ENCODE results near the gene KIAA0586.
A peak's percentile ranks its signal among the peaks of the same experiment; 100 is the strongest.
"Not testable (repeated sequence)": the region's sequence is repeated elsewhere in the genome, so short reads cannot be mapped to it uniquely, and the experiment has no call there.

KIAA0586 gene

DNA sequence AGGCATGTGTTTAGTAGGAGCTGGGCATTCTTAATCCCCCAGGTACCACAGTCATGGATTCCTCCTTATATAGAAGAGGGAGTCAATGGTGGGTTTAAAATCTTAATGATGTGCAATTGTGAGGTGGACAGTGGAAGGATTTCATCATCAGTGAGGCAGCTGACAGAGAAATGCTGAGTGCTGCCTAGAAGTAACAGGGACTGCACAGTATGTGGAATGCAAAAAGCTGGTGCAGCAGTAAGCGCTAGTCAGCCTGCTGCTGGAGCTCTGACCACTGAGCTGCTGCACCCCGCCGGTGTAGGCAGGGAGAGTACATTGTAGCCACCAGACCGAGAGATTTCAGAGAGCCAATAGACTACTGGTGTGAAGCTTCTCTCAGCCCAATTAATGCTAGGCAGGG is 129.7 kb downstream of the KIAA0586 start:
- Mint-ChIP-seq H3K27ac (no peak overlapping the region), H3K36me3 (no peaks in the 10 kb centered on the region), H3K4me3 (no peak overlapping the region), H3K4me1 (no peaks in the 10 kb centered on the region), H3K9me3 (no peaks in the 10 kb centered on the region), H3K27me3 (no peaks in the 10 kb centered on the region)
- ATAC-seq: no peak

DNA sequence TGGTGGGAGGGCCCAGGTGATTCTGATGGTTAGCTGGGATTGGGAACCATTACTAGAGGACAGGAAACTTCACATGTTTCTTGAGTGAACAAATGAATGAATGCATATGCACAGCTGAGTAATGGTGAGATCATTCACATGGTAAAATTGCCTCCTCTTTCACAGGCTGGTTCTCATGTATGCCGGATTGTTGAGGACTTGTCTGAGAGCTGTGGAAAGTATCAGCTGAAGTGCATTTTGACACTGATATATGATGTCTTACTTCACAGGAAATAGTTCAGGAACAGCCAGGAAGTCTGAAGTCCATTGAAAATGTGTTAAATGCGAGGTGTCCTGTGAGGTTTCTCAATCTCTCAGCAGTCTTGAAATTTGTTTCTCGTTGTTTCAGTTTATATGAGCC is 132.7 kb downstream of the KIAA0586 start:
- Mint-ChIP-seq H3K4me1 (no peaks in the 10 kb centered on the region), H3K9me3 (no peaks in the 10 kb centered on the region), H3K36me3 (no peaks in the 10 kb centered on the region), H3K4me3 (no peak overlapping the region), H3K27me3 (no peaks in the 10 kb centered on the region), H3K27ac (no peak overlapping the region)
- ATAC-seq: no peak

DNA sequence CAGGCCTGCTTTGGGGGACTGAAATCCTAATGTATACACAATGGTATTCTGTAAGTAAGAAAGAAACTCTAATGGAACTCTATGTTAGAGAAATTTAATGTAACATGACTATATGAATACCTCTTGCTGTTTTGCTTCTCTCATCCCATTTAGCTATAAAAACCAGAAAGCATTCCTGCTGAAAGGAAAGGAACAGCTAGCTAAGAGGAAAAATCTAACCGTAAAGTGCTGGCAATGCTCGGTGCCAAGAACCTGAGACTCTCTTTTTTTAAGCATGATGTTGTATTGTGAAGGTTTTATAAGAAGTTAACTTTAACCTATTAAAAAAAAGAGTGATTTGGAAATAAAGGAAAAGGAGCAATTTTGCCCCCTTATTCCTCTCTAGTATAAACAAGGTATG is 134.6 kb downstream of the KIAA0586 start:
- ATAC-seq: no peak
- H3K36me3 Mint-ChIP-seq: no peaks in the 10 kb centered on the region
- H3K27me3 Mint-ChIP-seq: no peaks in the 10 kb centered on the region
- no peak overlapping the region for H3K4me3 Mint-ChIP-seq
- H3K9me3 Mint-ChIP-seq: no peaks in the 10 kb centered on the region
- H3K27ac Mint-ChIP-seq: no peak overlapping the region
- H3K4me1 Mint-ChIP-seq: no peaks in the 10 kb centered on the region

DNA sequence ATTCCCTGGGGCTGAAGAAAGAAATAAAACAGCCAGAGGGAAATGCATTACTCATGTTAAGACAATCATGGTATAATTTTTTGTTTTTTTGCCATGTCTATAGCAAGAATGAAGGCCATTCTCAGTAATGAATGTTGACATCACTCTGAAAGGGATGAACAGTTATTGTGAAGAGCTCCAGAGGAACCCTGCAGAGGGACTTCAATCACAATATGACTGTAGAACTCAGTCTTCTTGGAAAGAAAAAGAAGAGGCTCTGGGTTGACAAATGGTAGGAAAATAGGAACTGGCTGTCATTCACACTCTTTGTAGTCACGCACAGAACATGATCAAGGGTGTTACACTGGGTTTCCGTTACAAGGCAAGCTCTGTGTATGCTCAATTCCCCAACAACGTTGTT is 136.5 kb downstream of the KIAA0586 start:
- no peaks in the 10 kb centered on the region for H3K9me3 Mint-ChIP-seq
- ATAC-seq: no peak
- no peak overlapping the region for H3K4me3 Mint-ChIP-seq
- H3K36me3 Mint-ChIP-seq: no peaks in the 10 kb centered on the region
- no peak overlapping the region for H3K27ac Mint-ChIP-seq
- no peaks in the 10 kb centered on the region for H3K27me3 Mint-ChIP-seq
- no peaks in the 10 kb centered on the region for H3K4me1 Mint-ChIP-seq

DNA sequence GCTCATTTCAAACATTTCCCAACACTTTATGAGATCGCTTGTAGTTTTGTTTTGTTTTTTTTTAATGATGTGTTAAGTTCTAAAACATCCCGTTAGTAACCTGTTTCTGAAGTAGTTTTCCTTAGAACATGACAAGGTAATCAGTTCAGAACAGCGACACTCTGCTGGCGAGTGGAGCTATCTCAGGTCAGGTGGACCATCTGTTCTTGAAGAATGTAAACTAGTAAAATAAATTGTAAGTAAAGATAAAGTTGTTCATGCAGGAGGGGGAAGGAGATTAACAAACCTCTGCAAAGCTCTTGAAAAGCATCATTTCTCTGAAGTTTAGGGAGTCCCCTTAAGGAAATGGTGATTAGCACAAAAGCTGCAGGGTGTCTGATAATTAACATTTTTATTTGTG is 138.3 kb downstream of the KIAA0586 start:
- no peaks in the 10 kb centered on the region for H3K9me3 Mint-ChIP-seq
- no peak overlapping the region for H3K4me3 Mint-ChIP-seq
- H3K27ac Mint-ChIP-seq: no peak overlapping the region

DNA sequence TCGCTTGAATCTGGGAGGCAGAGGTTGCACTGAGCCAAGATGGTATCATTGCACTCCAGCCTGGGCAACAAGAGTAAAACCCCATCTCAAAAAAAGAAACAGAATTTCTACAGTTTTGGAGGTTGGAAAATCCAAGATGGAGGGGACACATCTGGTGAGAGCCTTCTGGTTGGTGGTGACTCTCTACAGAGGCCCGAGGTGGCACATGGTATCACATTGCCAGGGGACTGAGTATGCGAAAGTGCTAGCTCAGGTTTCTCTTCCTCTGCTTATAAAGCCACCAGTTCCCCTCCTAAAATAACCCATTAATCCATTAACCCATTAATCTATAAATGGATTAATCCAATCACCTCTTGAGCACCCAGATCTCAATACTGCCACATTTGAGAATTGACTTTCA is 139.5 kb downstream of the KIAA0586 start:
- Mint-ChIP-seq H3K36me3 (no peaks in the 10 kb centered on the region), H3K4me3 (no peak overlapping the region), H3K9me3 (no peaks in the 10 kb centered on the region), H3K4me1 (no peaks in the 10 kb centered on the region), H3K27ac (no peak overlapping the region), H3K27me3 (no peaks in the 10 kb centered on the region)
- peak; percentile 44 for ATAC-seq

More for the DNA sequence above, 138.3 kb downstream of the KIAA0586 start:
- H3K4me1 Mint-ChIP-seq: no peaks in the 10 kb centered on the region
- H3K27me3 Mint-ChIP-seq: no peaks in the 10 kb centered on the region
- no peaks in the 10 kb centered on the region for H3K36me3 Mint-ChIP-seq
- no peak for ATAC-seq

DNA sequence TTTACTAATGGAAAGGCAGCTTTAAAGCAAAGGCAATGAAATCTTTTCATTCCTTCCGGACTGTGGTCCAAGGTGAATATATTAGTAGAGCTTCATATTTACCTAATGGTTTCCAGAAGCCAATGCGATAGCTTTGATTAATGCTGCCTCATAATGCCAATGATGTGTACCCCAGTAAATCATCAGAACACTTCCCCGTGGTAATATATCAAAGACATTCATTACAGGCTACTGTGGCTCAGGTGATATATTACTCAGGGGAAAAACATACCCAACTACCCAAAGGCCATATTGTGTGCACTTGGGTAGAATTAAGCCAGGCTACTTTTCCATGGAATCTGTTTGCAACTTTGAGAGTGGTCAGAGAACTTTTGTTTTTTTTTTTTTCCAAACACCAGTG is 140.8 kb downstream of the KIAA0586 start:
- H3K27me3 Mint-ChIP-seq: no peaks in the 10 kb centered on the region
- no peaks in the 10 kb centered on the region for H3K9me3 Mint-ChIP-seq
- H3K4me1 Mint-ChIP-seq: no peaks in the 10 kb centered on the region
- H3K27ac Mint-ChIP-seq: no peak overlapping the region
- no peak overlapping the region for H3K4me3 Mint-ChIP-seq
- no peaks in the 10 kb centered on the region for H3K36me3 Mint-ChIP-seq
- no peak for ATAC-seq

DNA sequence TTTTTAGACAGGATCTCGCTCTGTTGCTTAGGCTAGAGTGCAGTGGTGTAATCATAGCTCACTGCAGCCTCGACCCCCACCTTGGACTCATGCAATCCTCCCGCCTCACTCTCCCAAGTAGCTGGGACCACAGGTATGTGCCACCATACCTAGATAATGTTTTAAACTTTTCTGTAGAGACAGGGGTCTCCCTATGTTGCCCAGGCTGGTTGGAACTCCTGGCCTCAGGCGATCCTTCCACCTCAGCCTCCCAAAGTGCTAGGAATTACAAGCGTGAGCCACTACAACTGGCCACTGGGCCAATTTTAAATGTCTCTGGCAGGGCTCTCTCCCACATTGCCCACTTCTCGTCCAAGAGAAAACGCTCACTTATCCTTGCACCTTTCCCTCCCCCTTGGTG is 143.7 kb downstream of the KIAA0586 start:
- Mint-ChIP-seq H3K36me3 (no peaks in the 10 kb centered on the region), H3K9me3 (no peaks in the 10 kb centered on the region), H3K27ac (no peak overlapping the region), H3K4me1 (no peaks in the 10 kb centered on the region), H3K27me3 (no peaks in the 10 kb centered on the region), H3K4me3 (no peak overlapping the region)
- ATAC-seq: no peak

DNA sequence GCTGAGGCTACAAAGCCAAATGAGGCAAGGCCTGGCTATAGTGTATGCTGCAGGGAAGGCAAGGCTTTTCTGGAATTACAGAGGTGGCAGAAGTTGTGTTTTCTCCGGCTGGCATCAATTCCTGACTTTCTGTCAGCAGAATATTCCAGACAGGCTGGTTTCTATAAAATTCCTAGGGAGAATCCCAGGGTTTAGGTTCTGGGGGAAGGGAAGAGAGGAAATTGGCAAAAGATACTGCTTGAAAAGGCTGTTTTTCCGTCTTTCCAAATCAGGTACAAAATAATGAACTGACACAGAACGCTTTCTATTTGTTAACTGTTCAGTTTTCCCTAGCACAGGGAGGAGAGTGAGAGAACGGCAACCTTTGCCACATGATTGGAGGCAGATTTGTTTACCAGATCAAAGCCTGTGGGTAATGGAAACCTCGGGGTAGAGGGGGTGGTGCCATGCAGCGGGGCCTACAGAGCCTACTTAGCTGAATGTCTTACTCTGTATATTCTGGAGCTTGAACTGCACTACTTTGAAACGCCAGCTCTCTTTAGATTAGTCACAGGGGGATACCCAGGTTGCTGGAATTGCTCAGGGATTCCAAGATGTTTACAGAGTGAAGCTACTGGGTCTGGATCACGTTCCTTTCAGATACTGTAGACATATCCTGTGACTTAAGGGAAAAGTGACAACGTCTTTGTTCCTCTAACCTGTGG is 144.4 kb downstream of the KIAA0586 start:
- H3K27ac Mint-ChIP-seq: no peak overlapping the region
- H3K36me3 Mint-ChIP-seq: no peaks in the 10 kb centered on the region
- H3K4me3 Mint-ChIP-seq: no peak overlapping the region
- H3K27me3 Mint-ChIP-seq: no peaks in the 10 kb centered on the region
- no peaks in the 10 kb centered on the region for H3K4me1 Mint-ChIP-seq
- ATAC-seq: no peak
- H3K9me3 Mint-ChIP-seq: no peaks in the 10 kb centered on the region

DNA sequence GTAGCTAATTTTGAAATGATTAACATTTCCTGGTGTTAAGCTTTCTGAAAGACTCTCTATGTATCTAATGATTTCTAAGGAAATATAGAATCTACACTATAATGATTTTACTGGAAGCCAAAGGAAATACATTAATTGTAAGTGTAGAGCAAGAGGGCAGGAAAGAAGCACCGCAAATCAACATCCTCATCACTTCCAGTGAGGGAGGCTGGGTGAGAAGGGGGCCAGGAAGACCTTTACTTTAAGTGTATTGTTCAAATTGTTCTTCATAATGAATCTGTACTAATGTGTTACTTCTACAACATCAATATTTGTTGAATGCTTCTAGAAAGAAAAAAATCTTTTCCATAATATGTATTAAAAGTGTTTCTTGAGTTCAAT is 144.9 kb downstream of the KIAA0586 start:
- Mint-ChIP-seq H3K27ac (no peak overlapping the region), H3K9me3 (no peaks in the 10 kb centered on the region), H3K4me1 (no peaks in the 10 kb centered on the region), H3K36me3 (no peaks in the 10 kb centered on the region), H3K27me3 (no peaks in the 10 kb centered on the region), H3K4me3 (no peak overlapping the region)
- ATAC-seq: no peak

DNA sequence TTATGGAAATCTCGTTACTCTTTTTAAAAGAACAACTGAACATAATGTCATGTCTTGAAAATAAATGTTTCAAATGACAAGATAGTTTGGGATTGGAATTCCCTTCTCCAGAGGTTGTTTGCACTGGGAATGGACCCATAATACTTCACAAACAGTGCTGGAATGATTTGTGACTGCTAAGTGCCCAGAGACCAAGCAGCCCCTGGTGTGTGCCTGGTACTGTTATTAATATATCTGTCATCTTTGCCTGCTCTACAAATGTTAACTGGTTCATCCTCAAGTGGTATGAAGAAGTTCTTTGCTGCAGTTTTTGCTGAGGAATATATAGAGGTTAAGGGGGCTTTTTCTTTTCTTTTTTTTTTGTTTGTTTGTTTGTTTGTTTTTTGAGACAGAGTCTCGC is 145.3 kb downstream of the KIAA0586 start:
- H3K27me3 Mint-ChIP-seq: no peaks in the 10 kb centered on the region

DNA sequence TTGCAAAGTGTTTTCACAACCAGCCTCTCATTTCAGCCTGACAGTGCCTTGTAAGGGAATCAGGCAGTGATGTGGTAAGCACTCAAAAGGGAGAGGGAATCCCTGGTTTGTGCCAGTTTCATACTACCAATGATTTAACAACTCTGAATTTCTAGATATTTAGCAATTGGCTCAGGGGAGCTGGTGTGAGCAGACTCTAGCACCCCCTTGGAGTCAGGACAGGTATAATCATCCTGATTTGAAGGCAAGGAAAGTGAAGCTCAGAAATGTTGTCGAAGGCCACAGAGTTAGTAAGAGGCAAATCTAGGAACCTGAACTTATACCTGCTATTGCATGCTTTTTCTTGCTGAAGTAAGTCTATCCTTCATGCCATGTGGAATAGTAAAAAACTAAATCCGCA is 147.1 kb downstream of the KIAA0586 start:
- Mint-ChIP-seq H3K4me3 (no peak overlapping the region), H3K27ac (no peak overlapping the region), H3K27me3 (no peaks in the 10 kb centered on the region), H3K36me3 (no peaks in the 10 kb centered on the region), H3K9me3 (no peaks in the 10 kb centered on the region), H3K4me1 (no peaks in the 10 kb centered on the region)
- ATAC-seq: no peak

More for the DNA sequence above, 145.3 kb downstream of the KIAA0586 start:
- Mint-ChIP-seq H3K9me3 (no peaks in the 10 kb centered on the region), H3K27ac (no peak overlapping the region), H3K4me1 (no peaks in the 10 kb centered on the region), H3K36me3 (no peaks in the 10 kb centered on the region), H3K4me3 (no peak overlapping the region)
- no peak for ATAC-seq

DNA sequence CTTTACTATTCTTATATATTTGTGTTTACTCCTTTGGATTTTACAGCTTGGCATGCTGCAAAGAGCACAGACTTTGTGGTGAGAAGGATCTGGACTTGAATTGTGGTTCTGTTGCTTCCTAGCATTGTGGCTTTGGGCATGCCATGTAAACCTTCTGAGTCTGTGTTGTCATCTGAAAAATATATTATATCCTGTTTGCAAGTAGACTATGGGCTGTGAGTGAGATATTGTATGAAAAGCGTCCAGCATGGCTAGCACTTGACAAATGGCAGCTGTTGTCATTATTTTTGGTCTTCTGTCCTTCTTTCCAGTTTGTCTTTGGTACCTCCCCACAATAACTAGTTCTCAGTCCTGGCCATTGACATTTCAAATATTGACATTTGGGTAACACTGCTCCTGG is 148.4 kb downstream of the KIAA0586 start:
- H3K4me1 Mint-ChIP-seq: no peaks in the 10 kb centered on the region
- no peak for ATAC-seq
- H3K4me3 Mint-ChIP-seq: no peak overlapping the region
- H3K9me3 Mint-ChIP-seq: peaks cover 3% of the 10 kb centered on the region
- H3K36me3 Mint-ChIP-seq: no peaks in the 10 kb centered on the region
- no peak overlapping the region for H3K27ac Mint-ChIP-seq
- no peaks in the 10 kb centered on the region for H3K27me3 Mint-ChIP-seq

DNA sequence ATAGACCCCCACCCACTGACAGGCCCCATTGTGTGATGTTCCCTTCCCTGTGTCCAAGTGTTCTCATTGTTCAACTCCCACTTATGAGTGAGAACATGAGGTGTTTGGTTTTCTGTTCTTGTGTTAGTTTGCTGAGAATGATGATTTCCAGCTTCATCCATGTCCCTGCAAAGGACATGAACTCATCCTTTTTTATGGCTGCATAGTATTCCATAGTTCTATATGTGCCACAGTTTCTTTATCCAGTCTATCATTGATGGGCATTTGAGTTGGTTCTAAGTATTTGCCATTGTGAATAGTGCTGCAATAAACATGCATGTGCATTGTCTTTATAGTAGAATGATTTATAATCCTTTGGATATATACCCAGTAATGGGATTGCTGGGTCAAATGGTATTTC is 152.5 kb downstream of the KIAA0586 start:
- peaks cover 12% of the 10 kb centered on the region for H3K27me3 Mint-ChIP-seq
- H3K4me3 Mint-ChIP-seq, H3K9me3 Mint-ChIP-seq, ATAC-seq, H3K27ac Mint-ChIP-seq, H3K4me1 Mint-ChIP-seq, H3K36me3 Mint-ChIP-seq: not testable (repeated sequence)

DNA sequence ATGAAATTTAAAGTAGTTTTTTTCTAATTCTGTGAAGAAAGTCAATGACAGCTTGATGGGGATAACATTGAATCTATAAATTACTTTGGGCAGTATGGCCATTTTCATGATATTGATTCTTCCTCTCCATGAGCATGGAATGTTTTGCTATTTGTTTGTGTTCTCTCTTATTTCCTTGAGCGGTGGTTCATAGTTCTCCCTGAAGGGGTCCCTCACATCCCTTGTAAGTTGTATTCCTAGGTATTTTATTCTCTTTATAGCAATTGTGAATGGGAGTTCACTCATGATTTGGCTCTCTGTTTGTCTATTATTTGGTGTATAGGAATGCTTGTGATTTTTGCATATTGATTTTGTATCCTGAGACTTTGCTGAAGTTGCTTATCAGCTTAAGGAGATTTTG is 153.9 kb downstream of the KIAA0586 start:
- not testable (repeated sequence) for H3K4me3 Mint-ChIP-seq, H3K4me1 Mint-ChIP-seq, H3K36me3 Mint-ChIP-seq, H3K9me3 Mint-ChIP-seq, H3K27ac Mint-ChIP-seq, ATAC-seq
- peaks cover 12% of the 10 kb centered on the region for H3K27me3 Mint-ChIP-seq

DNA sequence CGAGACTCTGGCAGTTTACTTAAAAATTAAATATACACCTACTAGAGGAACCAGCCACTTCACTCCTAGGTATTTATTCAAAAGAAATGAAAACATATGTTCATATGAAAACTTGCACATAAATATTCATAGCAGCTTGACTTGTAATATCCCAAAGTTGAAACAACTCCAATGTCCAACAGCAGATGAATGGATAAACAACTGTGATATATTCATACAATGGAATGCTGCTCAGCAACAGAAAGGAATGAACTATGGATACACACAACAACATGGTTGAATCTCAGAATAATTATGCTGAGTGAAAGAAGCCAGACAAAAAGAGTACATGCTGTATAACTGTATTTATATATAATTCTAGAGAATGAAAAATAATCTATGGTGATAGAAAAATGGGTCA is 156.9 kb downstream of the KIAA0586 start:
- Mint-ChIP-seq H3K4me1 (no peaks in the 10 kb centered on the region), H3K36me3 (peaks cover 8% of the 10 kb centered on the region), H3K9me3 (peaks cover 9% of the 10 kb centered on the region), H3K4me3 (no peak overlapping the region), H3K27me3 (peaks cover 12% of the 10 kb centered on the region), H3K27ac (no peak overlapping the region)
- ATAC-seq: no peak

DNA sequence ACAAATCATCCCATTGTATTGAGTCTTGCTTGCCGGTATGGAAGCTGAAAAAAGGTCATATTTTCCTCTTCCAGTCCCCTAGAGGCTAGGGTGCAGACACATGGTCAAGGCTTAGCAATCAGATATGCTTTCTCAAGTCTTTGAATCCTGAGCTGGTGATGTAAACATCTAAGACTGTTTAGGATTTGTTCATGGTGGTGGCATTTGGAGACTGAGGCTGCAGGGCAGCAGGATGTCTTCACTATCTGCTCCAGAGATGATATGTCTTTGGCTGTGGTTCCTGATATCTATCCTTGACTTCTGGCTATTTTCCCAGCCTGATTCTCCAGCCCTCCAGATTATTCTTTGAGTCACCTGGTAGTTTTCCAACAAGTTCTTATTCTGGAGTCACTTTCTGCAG is 159.8 kb downstream of the KIAA0586 start:
- H3K4me1 Mint-ChIP-seq: no peaks in the 10 kb centered on the region
- peaks cover 8% of the 10 kb centered on the region for H3K36me3 Mint-ChIP-seq
- peaks cover 10% of the 10 kb centered on the region for H3K27me3 Mint-ChIP-seq
- H3K9me3 Mint-ChIP-seq: peaks cover 6% of the 10 kb centered on the region
- H3K4me3 Mint-ChIP-seq: no peak overlapping the region
- no peak for ATAC-seq
- no peak overlapping the region for H3K27ac Mint-ChIP-seq
